Eye (tissue), 1 donor: Measurements from ENCODE around the gene IREB2.
"Not testable (repeated sequence)": the region's sequence is repeated elsewhere in the genome, so short reads cannot be mapped to it uniquely, and the experiment has no call there.

Experiments used
- DNase-seq: peaks from one replicate; pipeline ENCODE4 v3.0.0-alpha.2; 2015

Gene IREB2

GRCh38 chr15:78407608-78408354 is 30.2 kb upstream of the IREB2 start:
- peak; percentile 59 for DNase-seq

DNA sequence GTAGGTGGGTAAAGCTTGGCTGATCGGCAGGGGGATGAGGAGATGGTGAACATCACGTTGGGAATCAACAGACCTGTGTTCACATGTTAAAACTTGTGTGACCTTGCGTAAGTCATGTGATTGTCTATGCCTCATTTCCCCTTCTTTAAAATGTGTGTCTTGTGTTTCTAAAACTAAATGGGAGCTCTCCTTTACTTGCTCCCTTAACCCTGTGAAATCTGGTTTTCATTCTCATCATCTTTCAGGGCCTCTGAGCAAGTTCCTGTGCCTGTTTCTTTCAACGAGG is 29.7 kb upstream of the IREB2 start:
- no peak for DNase-seq

DNA sequence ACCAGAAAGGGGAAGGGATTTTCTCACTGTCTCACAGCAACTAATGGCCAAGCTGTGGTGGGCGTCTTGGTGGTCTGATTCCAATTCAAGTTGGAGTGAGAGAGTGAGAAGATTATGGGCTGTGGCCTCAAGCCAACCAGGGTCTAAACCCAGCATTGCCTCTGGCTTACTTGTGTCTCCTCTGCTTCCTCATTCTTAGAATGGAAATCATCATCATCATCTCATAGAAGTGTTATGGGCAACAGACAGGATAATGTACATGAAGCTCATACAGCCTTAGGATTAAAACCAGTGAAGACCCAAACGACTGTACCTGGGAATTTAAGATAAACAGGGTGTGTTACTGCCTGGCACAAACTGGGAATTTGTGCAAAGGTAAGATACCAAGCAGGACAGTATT is 29.1 kb upstream of the IREB2 start:
- DNase-seq, result no peak

DNA sequence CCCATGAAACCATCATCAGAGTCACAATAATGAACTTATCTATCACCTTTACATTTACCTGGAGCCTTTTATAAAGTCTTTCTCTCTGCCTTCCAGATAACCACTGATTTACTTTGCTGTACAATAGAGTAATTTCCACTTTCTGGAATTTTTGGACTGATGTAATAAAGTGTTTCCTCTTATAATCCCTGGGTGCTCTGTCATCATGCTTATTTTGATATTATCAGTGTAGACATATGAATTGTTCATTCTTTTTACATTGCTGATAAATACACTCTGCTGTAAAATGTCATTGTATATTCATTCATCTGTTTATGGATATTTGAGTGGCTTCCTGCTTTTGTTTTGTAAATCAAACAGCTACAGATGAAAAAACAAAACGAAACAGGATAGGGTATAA is 27.0 kb upstream of the IREB2 start:
- DNase-seq, result no peak

DNA sequence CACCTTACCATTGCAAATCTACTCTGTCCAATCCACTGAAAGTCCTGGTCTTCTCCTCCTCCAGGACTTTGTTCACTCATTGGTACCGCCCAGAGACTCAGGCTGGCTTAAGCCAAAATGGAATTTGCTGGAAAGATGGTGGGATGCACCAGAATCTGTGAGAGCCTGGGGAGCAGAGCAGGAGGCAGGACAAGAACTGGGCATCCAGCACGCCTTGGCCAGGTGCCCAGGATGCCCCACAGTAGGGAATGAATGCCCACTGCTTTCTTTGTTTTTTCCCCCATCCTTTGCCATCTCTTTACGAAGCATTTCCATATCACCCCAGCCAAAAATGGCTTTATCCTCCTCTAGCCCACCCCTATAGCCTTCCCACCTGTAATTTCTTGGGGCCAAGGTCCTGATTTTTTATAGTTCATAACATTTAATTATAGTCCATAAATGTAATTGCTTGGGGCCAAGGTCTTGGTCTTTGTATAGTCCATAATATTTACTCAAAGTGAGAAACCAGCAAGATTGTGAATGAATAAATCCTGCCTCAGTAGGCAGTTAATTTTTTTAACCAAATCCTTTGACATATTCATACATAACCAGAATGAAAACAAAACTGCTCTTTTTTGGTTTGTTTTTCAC is 23.3 kb upstream of the IREB2 start:
- DNase-seq, result no peak

DNA sequence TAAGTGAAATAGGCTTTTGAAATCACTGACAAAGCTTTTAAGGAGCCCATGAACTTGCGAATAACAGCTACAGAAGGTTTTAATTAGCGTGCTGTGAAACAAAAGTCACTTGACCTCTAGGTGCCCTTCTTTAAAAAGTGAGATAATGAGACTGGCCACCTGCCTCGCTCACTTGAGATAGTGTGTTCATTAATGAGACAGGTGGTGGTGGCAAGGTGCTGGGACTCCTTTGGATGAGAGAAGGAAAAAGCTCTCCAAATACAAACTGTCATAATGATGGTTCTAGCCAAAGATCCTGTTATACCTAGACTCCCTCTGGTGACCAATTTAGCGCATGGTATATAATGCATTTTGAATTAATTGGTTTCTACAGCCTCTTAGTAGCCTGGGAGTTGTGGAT is 22.7 kb upstream of the IREB2 start:
- DNase-seq, result peak; percentile 78

DNA sequence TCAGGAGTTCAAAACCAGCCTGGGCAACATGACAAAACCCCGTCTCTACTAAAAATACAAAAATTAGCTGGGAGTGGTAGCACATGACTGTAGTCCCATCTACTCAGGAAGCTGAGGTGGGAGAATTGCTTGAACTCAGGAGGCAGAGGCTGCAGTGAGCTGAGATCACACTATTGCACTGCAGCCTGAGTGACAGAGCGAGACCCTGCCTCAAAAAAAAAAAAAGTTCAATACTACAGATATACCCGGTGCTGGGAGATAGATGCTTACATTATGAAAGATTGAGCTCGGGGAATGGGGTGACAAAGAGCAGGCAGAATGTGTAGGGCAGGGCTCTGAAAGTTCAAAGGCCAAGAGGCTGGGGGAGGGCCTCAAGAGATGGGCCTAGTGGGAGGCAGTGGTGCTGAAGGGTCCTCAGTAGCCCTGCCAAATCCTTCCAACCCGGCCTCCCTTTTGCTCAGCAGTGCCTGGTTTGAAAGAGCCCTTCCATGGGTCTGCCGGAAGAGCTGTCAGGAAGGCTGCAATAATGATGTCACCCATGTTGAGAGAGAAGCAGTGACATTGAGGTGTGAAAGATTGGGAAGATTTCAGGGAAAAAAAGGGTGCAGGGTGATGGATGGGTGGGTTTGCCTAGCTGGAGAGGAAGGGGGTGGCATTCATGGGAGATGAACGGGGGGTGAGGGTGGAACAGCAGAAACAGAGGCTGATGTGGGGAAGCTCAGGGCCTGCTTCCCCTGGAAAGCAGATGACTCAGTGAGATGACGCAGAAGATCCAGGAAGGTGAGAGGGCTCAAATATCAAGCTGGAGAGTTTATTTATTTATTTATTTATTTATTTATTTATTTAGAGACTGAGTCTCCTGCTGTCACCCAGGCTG is 20.0 kb upstream of the IREB2 start:
- DNase-seq, result no peak

DNA sequence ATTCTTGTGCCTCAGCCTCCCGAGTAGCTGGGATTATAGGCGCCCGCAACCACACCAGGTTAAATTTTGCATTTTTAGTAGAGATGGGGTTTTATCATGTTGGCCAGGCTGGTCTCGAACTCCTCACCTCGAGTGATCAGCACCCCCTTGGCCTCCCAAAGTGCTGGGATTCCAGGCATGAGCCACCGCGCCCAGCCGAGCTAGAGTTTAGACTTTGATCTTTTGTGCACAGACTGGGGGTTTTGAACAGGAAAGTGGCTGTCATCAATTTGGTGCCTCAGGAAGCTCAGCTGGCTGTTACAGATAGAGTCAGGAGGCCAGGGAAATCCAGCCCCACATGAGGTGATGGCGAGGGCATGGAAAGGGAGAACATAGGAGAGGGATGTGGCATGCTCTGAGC is 19.3 kb upstream of the IREB2 start:
- no peak for DNase-seq

GRCh38 chr15:78419367-78419766 is 18.6 kb upstream of the IREB2 start:
- DNase-seq, result no peak

DNA sequence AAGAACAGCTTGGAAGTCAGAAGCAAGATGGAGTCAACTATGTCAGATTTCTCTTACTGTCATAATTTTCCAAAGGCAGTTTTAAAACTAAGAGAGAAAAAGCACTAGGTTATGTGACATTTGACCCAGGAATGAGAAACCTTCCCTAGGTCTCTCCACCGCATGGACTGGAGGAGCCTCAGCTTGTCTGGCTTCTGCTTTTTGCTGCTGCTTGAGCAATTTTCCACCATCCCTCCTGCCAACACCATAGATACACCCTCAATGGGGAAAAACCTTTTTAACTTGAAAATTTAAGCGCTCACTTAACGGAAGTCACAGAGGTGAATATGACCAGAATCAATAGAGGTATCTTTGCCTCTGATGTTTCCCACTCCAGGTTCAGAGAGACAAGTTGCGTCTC is 17.8 kb upstream of the IREB2 start:
- DNase-seq, result no peak

- no peak for DNase-seq
Measured at GRCh38 chr15:78420766-78421165, 17.2 kb upstream of the IREB2 start.

- DNase-seq, result peak; percentile 51
Measured at GRCh38 chr15:78421238-78421965, 16.6 kb upstream of the IREB2 start.

DNA sequence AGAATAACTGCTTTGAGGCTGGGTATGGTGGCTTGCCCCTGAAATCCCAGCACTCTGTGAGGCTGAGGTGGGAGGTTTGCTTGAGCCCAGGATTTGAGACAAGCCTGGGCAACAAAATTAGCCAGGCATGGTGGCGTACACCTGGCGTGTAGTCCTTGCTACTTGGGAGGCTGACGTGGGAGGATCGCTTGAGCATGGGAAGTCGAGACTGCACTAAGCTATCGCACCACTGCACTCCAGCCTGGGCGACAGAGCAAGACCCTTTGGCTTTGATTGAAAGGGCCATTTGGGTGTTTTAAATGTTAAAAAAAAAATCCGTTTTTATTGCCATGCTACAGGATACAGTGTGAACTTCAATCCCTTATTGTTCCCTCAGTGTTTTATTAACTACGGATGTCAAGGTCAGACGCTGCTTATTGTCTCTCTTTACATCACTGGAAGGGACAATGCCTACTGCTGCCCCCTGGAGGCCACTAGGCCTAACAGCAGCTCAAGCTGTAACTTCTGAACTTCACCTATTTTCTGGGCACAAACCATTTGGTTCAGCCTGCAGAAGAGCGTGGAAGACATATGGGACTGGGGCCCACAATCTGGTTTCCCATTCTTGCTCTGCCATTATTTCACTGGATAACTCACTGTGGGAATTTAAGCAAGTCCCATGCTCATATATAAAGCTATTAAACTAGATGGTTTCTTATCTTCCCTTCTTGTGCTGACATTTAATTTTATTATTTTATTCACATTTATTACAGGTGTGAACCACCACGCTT is 15.3 kb upstream of the IREB2 start:
- DNase-seq, result peak; percentile 88

- no peak for DNase-seq
Measured at GRCh38 chr15:78424673-78425072, 13.3 kb upstream of the IREB2 start.

DNA sequence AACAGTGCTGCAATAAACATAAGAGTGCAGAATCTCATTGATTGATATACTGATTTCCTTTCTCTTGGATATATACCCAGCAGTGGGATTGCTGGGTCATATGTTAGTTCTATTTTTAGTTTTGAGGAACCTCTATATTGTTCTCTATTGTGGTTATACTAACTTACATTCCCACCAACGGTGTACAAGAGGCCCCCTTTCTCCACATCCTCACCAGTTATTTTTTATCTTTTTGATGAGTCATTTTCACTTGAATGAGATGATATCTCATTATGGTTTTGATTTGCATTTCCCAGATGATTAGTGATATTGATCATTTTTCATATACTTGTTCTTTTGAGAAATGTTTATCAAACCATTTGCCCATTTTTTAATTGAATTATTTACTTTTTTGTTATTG is 12.4 kb upstream of the IREB2 start:
- no peak for DNase-seq

GRCh38 chr15:78426300-78426699 is 11.7 kb upstream of the IREB2 start:
- DNase-seq, result no peak

GRCh38 chr15:78427953-78428352 is 10.1 kb upstream of the IREB2 start:
- DNase-seq, result no peak

DNA sequence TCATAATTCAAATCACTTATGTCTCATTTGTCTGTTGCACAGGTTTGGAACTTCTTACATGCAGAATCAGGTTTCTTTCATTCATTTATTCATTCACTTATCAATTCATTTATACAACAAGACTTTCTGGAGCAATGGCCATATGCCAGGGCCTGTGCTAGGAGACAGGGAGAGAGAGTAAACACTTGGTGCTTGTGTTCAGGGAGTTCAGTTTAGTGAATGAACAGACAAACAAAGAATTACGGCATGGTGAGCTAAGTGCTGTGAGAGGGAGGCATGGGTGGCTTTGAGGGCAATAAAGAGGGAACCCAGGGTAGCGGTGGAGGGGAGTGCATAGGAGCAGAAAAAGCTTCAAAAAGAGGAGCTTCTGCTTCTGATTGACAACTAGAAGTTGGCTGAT is 8.5 kb upstream of the IREB2 start:
- no peak for DNase-seq

- DNase-seq, result no peak
Measured at GRCh38 chr15:78431955-78432354, 6.1 kb upstream of the IREB2 start.

- no peak for DNase-seq
Measured at GRCh38 chr15:78432664-78433063, 5.4 kb upstream of the IREB2 start.

GRCh38 chr15:78434134-78434533 is 3.9 kb upstream of the IREB2 start:
- no peak for DNase-seq

DNA sequence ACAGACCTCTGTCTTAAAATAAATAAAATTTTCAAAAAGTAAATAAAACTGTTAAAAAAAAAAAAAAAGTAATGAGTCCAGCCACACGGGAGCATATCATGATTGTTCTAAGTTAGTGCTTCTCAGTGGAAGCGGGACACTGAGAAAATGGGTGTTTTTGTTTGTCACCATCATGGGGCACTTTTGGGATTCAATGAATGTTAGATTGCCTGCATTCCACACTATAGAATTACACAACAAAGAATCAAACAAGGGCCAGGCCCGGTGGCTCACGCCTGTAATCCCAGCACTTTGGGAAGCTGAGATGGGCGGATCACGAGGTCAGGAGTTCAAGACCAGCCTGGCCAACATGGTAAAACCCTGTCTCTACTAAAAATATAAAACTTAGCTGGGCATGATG is 3.3 kb upstream of the IREB2 start:
- DNase-seq, result not testable (repeated sequence)
